Stimulated activated CD4-positive, alpha-beta T cell treated with anti-CD3 and anti-CD28 coated beads, TNF-alpha, amount 100 ng/mL, for 24 hours (primary cell): ENCODE results near the gene PIEZO1.
"Not testable (repeated sequence)": the region's sequence is repeated elsewhere in the genome, so short reads cannot be mapped to it uniquely, and the experiment has no call there.

Experiments used
- DNase-seq, 3 experiments: peaks; one replicate each; pipeline ENCODE4 v3.0.0-alpha.2; 2020; ENCODE audit warnings: low read depth in 3 of 3

PIEZO1 gene

GRCh38 chr16:88781140-88782077 lies 3.6 kb downstream of the PIEZO1 start:
- DNase-seq: peak; percentile 52 to 78 (median 64)

- no peak for DNase-seq
Measured at GRCh38 chr16:88780142-88781062, 4.6 kb downstream of the PIEZO1 start.

GRCh38 chr16:88779406-88780141 lies 5.4 kb downstream of the PIEZO1 start:
- no peak for DNase-seq

GRCh38 chr16:88778541-88779065 lies 6.4 kb downstream of the PIEZO1 start:
- DNase-seq: no peak

GRCh38 chr16:88778271-88778525 lies 6.8 kb downstream of the PIEZO1 start:
- DNase-seq: no peak

GRCh38 chr16:88777471-88778270 lies 7.3 kb downstream of the PIEZO1 start:
- no peak for DNase-seq

GRCh38 chr16:88775825-88776224 lies 9.2 kb downstream of the PIEZO1 start:
- DNase-seq: no peak

- DNase-seq: no peak
Measured at GRCh38 chr16:88774544-88775393, 10.3 kb downstream of the PIEZO1 start.

- DNase-seq: no peak
Measured at GRCh38 chr16:88773812-88774291, 11.2 kb downstream of the PIEZO1 start.

- DNase-seq: no peak
Measured at GRCh38 chr16:88772871-88773811, 11.9 kb downstream of the PIEZO1 start.

GRCh38 chr16:88771781-88772180 lies 13.2 kb downstream of the PIEZO1 start:
- DNase-seq: not testable (repeated sequence)

GRCh38 chr16:88771294-88771772 lies 13.7 kb downstream of the PIEZO1 start:
- DNase-seq: no peak

GRCh38 chr16:88770461-88771293 lies 14.3 kb downstream of the PIEZO1 start:
- no peak for DNase-seq

GRCh38 chr16:88769617-88770460 lies 15.2 kb downstream of the PIEZO1 start:
- DNase-seq: peak in 1 of 3 experiments; percentile 27

- DNase-seq: no peak
Measured at GRCh38 chr16:88768071-88768783, 16.8 kb downstream of the PIEZO1 start.

GRCh38 chr16:88767546-88768070 lies 17.4 kb downstream of the PIEZO1 start:
- DNase-seq: no peak
